HL-60 (cell line): ENCODE data around the gene RORC.

Experiments
- POLR2AphosphoS5 ChIP-seq: IDR thresholded peaks from 2 replicates; pipeline ENCODE4 v1.6.1; 2012; ENCODE audit warnings: low read depth
- SPI1 ChIP-seq: IDR thresholded peaks from 2 replicates; pipeline ENCODE4 v1.6.1; 2012; ENCODE audit warnings: low read depth, mild to moderate bottlenecking, borderline replicate concordance
- TF ChIP-seq, protein P1 (sequence below): IDR thresholded peaks from one replicate; pipeline ENCODE4 v1.5.1; 2011; ENCODE audit warnings: low read length, control low read depth, inconsistent platforms; ENCODE audit not compliant: insufficient read depth
- TF ChIP-seq, protein P2 (sequence below): IDR thresholded peaks from 2 replicates; pipeline ENCODE4 v1.6.1; 2012; ENCODE audit warnings: low read depth; ENCODE audit not compliant: insufficient replicate concordance

DNA sequence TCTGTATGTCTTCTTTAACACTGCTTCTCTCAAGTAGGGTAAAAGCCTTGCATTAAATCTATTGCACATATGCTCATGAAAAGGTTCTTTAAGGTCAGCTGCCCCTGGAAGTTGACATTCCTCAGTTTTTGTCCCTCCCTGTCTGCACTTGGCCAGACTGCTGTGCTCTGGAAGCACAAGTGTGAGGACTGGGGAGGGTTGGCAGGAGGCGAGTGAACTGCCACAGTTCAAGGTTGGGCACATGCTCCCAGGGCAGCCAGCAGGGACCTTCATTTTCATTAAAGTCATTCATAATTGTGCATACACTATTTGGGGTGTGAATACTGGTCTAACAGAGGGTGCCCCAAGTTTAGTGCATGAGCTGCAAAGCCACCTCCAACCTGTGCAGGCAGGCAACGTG is 32.8 kb upstream of the RORC start:
- TF ChIP-seq, protein P1, sequence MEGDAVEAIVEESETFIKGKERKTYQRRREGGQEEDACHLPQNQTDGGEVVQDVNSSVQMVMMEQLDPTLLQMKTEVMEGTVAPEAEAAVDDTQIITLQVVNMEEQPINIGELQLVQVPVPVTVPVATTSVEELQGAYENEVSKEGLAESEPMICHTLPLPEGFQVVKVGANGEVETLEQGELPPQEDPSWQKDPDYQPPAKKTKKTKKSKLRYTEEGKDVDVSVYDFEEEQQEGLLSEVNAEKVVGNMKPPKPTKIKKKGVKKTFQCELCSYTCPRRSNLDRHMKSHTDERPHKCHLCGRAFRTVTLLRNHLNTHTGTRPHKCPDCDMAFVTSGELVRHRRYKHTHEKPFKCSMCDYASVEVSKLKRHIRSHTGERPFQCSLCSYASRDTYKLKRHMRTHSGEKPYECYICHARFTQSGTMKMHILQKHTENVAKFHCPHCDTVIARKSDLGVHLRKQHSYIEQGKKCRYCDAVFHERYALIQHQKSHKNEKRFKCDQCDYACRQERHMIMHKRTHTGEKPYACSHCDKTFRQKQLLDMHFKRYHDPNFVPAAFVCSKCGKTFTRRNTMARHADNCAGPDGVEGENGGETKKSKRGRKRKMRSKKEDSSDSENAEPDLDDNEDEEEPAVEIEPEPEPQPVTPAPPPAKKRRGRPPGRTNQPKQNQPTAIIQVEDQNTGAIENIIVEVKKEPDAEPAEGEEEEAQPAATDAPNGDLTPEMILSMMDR, result no peak
- no peak for TF ChIP-seq SPI1
- TF ChIP-seq, protein P2, sequence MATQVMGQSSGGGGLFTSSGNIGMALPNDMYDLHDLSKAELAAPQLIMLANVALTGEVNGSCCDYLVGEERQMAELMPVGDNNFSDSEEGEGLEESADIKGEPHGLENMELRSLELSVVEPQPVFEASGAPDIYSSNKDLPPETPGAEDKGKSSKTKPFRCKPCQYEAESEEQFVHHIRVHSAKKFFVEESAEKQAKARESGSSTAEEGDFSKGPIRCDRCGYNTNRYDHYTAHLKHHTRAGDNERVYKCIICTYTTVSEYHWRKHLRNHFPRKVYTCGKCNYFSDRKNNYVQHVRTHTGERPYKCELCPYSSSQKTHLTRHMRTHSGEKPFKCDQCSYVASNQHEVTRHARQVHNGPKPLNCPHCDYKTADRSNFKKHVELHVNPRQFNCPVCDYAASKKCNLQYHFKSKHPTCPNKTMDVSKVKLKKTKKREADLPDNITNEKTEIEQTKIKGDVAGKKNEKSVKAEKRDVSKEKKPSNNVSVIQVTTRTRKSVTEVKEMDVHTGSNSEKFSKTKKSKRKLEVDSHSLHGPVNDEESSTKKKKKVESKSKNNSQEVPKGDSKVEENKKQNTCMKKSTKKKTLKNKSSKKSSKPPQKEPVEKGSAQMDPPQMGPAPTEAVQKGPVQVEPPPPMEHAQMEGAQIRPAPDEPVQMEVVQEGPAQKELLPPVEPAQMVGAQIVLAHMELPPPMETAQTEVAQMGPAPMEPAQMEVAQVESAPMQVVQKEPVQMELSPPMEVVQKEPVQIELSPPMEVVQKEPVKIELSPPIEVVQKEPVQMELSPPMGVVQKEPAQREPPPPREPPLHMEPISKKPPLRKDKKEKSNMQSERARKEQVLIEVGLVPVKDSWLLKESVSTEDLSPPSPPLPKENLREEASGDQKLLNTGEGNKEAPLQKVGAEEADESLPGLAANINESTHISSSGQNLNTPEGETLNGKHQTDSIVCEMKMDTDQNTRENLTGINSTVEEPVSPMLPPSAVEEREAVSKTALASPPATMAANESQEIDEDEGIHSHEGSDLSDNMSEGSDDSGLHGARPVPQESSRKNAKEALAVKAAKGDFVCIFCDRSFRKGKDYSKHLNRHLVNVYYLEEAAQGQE, result no peak
- no peak for TF ChIP-seq POLR2AphosphoS5
